IMR-90 (cell line): ENCODE measurements around the gene RRP9.

ENCODE experiments used
- CEBPB ChIP-seq: IDR thresholded peaks from 2 replicates; pipeline ENCODE4 v1.6.1; 2012; ENCODE audit warnings: low read depth, low read length, improper control_type of control experiment
- CTCF ChIP-seq: conservative IDR thresholded peaks from 2 replicates; pipeline ENCODE4 v1.5.1; 2012; ENCODE audit warnings: mild to moderate bottlenecking, low read depth, low read length, improper control_type of control experiment
- FOS ChIP-seq: fragments of 150-350 bp; IDR thresholded peaks from 2 replicates; pipeline ENCODE4 v1.6.1; 2016; ENCODE audit warnings: low read depth, low read length
- MXI1 ChIP-seq: IDR thresholded peaks from 2 replicates; pipeline ENCODE4 v1.6.1; 2012; ENCODE audit warnings: low read depth, mild to moderate bottlenecking, low read length, moderate library complexity, borderline replicate concordance
- POLR2A ChIP-seq: IDR thresholded peaks from 2 replicates; pipeline ENCODE4 v1.6.1; 2012; ENCODE audit warnings: mild to moderate bottlenecking, low read depth, low read length
- RAD21 ChIP-seq: IDR thresholded peaks from 2 replicates; pipeline ENCODE4 v1.6.1; 2012; ENCODE audit warnings: low read length, improper control_type of control experiment
- RCOR1 ChIP-seq: IDR thresholded peaks from 2 replicates; pipeline ENCODE4 v1.6.1; 2012; ENCODE audit warnings: mild to moderate bottlenecking, low read length, improper control_type of control experiment; ENCODE audit not compliant: insufficient replicate concordance
- SMC3 ChIP-seq: fragments of 150-350 bp; IDR thresholded peaks from 2 replicates; pipeline ENCODE4 v1.6.1; 2016; ENCODE audit warnings: low read depth, mild to moderate bottlenecking, antibody characterized with exemption, low read length, moderate library complexity

- no peak for TF ChIP-seq POLR2A
- TF ChIP-seq CTCF = no peak
- no peak for TF ChIP-seq SMC3
- no peak for TF ChIP-seq RCOR1
- no peak for TF ChIP-seq RAD21
- TF ChIP-seq CEBPB = no peak
- TF ChIP-seq FOS = no peak
- TF ChIP-seq MXI1 = no peak
Observed at GRCh38 chr3:51964521-51964920, 22.8 kb upstream of the RRP9 start.
